Tibial nerve (tissue), 3 donors: ENCODE results near the gene NT5DC4.

ENCODE experiments used
- CTCF ChIP-seq, 5 experiments: fragments of 200-600 bp in 3 of 5; fragments of 450-650 bp in 2 of 5; sonication (generic) in 3 of 5; IDR thresholded peaks; one replicate each; pipeline ENCODE4 v1.5.1; 2016 to 2019; ENCODE audit warnings: antibody characterized with exemption in 5 of 5, mild to moderate bottlenecking in 3 of 5, moderate library complexity in 2 of 5
- POLR2A ChIP-seq, 2 donors: fragments of 450-650 bp; IDR thresholded peaks; one replicate each; pipeline ENCODE4 v1.6.1; 2017; ENCODE audit warnings: antibody characterized with exemption in 2 of 2, mild to moderate bottlenecking in 2 of 2, moderate library complexity in 2 of 2

GRCh38 chr2:112773556-112773955, 52.7 kb downstream of the NT5DC4 start:
- TF ChIP-seq CTCF (IDR thresholded peaks at IDR 0.05) (no peak), POLR2A (IDR thresholded peaks at IDR 0.05) (no peak)
